ENCODE results near the gene PRG3. TPM values are rescaled to one million over a fixed set of nuclear protein-coding genes. Genes with fewer than 3 reads are reported as not detected.

PRG3 gene
- total RNA-seq, 1 experiment from 2014 or later: not detected

GRCh38 chr11:57421066-57421465 lies 40.1 kb upstream of the PRG3 start:
- no peak overlapping the region for H3K4me3 Mint-ChIP-seq
- H3K9me3 Mint-ChIP-seq: no peaks in the 10 kb centered on the region
- H3K36me3 Mint-ChIP-seq (ENCODE audit: insufficient read depth in 1 of 3, low read depth in 3 of 3): peaks cover 17 to 39% (median 35%) of the 10 kb centered on the region in 3 experiments
- Histone ChIP-seq H4K8ac (replicated peaks; ENCODE audit: insufficient read length, low read depth, low read length) (no peak overlapping the region), H3K23me2 (ENCODE audit: insufficient read length, low read depth, low read length, poor library complexity, severe bottlenecking) (no peaks in the 10 kb centered on the region), H3K27me3 (ENCODE audit: insufficient read depth, low read length) (no peaks in the 10 kb centered on the region), H3K79me1 (ENCODE audit: insufficient read depth, low read depth, low read length, poor library complexity, severe bottlenecking) (no peaks in the 10 kb centered on the region), H3K14ac (ENCODE audit: insufficient read depth, low read length) (no peak overlapping the region), H3K4me1 (ENCODE audit: insufficient read depth, low read length) (no peaks in the 10 kb centered on the region), H2AK5ac (ENCODE audit: insufficient read length, low read length) (no peak overlapping the region), H3K9me3 (ENCODE audit: control insufficient read depth, low read depth, low read length) (no peaks in the 10 kb centered on the region), H3K79me2 (ENCODE audit: insufficient read depth, low read length) (no peaks in the 10 kb centered on the region), H3K18ac (ENCODE audit: insufficient read length, low read depth, low read length) (no peak overlapping the region), H3K9ac (ENCODE audit: extremely low read depth, insufficient read length, low read length) (no peak overlapping the region), H3T11ph (ENCODE audit: low read length) (no peak overlapping the region), H2BK15ac (ENCODE audit: low read depth, low read length) (no peak overlapping the region), H3K4me2 (ENCODE audit: insufficient read depth, insufficient read length, low read length) (no peak overlapping the region), H4K5ac (ENCODE audit: insufficient read length, low read depth, low read length) (no peak overlapping the region), H4K91ac (ENCODE audit: insufficient read length, low read depth, low read length) (no peak overlapping the region), H2AFZ (ENCODE audit: low read length) (no peak overlapping the region), H3K23ac (ENCODE audit: insufficient read length, low read depth, low read length) (no peak overlapping the region), H3K56ac (ENCODE audit: insufficient read length, low read depth, low read length) (no peak overlapping the region), H3K27ac (ENCODE audit: insufficient read length, low read depth, low read length) (no peak overlapping the region), H4K20me1 (ENCODE audit: control insufficient read depth, insufficient read depth, insufficient read length) (no peaks in the 10 kb centered on the region), H2BK5ac (ENCODE audit: insufficient read length, low read length) (no peak overlapping the region), H2BK20ac (ENCODE audit: low read depth, low read length, poor library complexity, severe bottlenecking) (no peak overlapping the region), H2BK120ac (ENCODE audit: low read depth, low read length, poor library complexity, severe bottlenecking) (no peak overlapping the region), H3K4ac (ENCODE audit: low read depth, low read length) (no peak overlapping the region), H2BK12ac (ENCODE audit: insufficient read length, low read depth, low read length) (no peak overlapping the region)
- WGBS (ENCODE audit: extremely low coverage, insufficient read length, low lambda C conversion rate): no CpG with 5 or more reads among the region's 4 CpGs
- DNase-seq: no peak
- no peak for TF ChIP-seq CTCF (conservative IDR thresholded peaks at IDR 0.05)
- no peak overlapping the region for H3K27ac Mint-ChIP-seq
- H3K27me3 Mint-ChIP-seq (ENCODE audit: low read depth): peaks cover 6% of the 10 kb centered on the region
- peaks cover 9 to 18% of the 10 kb centered on the region in 2 experiments for H3K4me1 Mint-ChIP-seq

Measured in H9 (cell line).